GM21717 (cell line): ENCODE measurements around the gene PAX6.

Source experiments
- ATAC-seq: cut with Tn5 transposase; IDR thresholded peaks from one replicate; pipeline ENCODE4 v1.9.1; 2021; ENCODE audit warnings: mild to moderate bottlenecking, moderate library complexity; ENCODE audit not compliant: unreplicated experiment

Gene PAX6

GRCh38 chr11:31810779-31811647 lies at the start of gene PAX6:
Gene PAX6, minus strand, starts transcription at chr11:31811322. Its CDS starts 4,911 bp downstream, at chr11:31806411.
- ATAC-seq = peak; percentile 72

- ATAC-seq = no peak
Observed at GRCh38 chr11:31860391-31860790, 49.3 kb upstream of the PAX6 start.

- ATAC-seq = no peak
Observed at GRCh38 chr11:31856248-31856647, 45.1 kb upstream of the PAX6 start.

GRCh38 chr11:31855466-31855865 lies 44.3 kb upstream of the PAX6 start:
- ATAC-seq = no peak

GRCh38 chr11:31850365-31850764 lies 39.2 kb upstream of the PAX6 start:
- no peak for ATAC-seq

- ATAC-seq = no peak
Observed at GRCh38 chr11:31847761-31848160, 36.6 kb upstream of the PAX6 start.

GRCh38 chr11:31845331-31845730 lies 34.2 kb upstream of the PAX6 start:
- ATAC-seq = no peak

GRCh38 chr11:31844351-31844750 lies 33.2 kb upstream of the PAX6 start:
- ATAC-seq = no peak

- ATAC-seq = no peak
Observed at GRCh38 chr11:31841435-31841834, 30.3 kb upstream of the PAX6 start.

GRCh38 chr11:31834237-31834636 lies 23.1 kb upstream of the PAX6 start:
- ATAC-seq = no peak

- ATAC-seq = no peak
Observed at GRCh38 chr11:31830406-31830805, 19.3 kb upstream of the PAX6 start.

GRCh38 chr11:31828217-31828616 lies 17.1 kb upstream of the PAX6 start:
- no peak for ATAC-seq

GRCh38 chr11:31827455-31828206 lies 16.5 kb upstream of the PAX6 start:
- no peak for ATAC-seq

- ATAC-seq = no peak
Observed at GRCh38 chr11:31826536-31827438, 15.7 kb upstream of the PAX6 start.

- no peak for ATAC-seq
Observed at GRCh38 chr11:31825838-31826484, 14.8 kb upstream of the PAX6 start.

- no peak for ATAC-seq
Observed at GRCh38 chr11:31824879-31825837, 14.0 kb upstream of the PAX6 start.

- ATAC-seq = no peak
Observed at GRCh38 chr11:31824332-31824878, 13.3 kb upstream of the PAX6 start.

- no peak for ATAC-seq
Observed at GRCh38 chr11:31823644-31824331, 12.7 kb upstream of the PAX6 start.
